ENCODE measurements around the gene PCDHB11.
A peak's percentile ranks its signal among the peaks of the same experiment; 100 is the strongest.
"Not testable (repeated sequence)": the region's sequence is repeated elsewhere in the genome, so short reads cannot be mapped to it uniquely, and the experiment has no call there.

Gene PCDHB11

GRCh38 chr5:141214583-141214982 is 15.2 kb downstream of the PCDHB11 start:
- DNase-seq (ENCODE audit: low spot score); in situ Hi-C loops (cut with MboI; ENCODE audit: low pct_unique_long_range_greater_than_20kb, low sequenced_read_pairs, unreplicated experiment): not testable (repeated sequence)

- DNase-seq (ENCODE audit: low spot score); in situ Hi-C loops (cut with MboI; ENCODE audit: low pct_unique_long_range_greater_than_20kb, low sequenced_read_pairs, unreplicated experiment): not testable (repeated sequence)
These were observed 16.1 kb downstream of the PCDHB11 start for GRCh38 chr5:141215504-141215903.

GRCh38 chr5:141216035-141216434 is 16.6 kb downstream of the PCDHB11 start:
- in situ Hi-C loops (cut with MboI; ENCODE audit: low pct_unique_long_range_greater_than_20kb, low sequenced_read_pairs, unreplicated experiment): not testable (repeated sequence)

GRCh38 chr5:141223112-141223783 is 23.8 kb downstream of the PCDHB11 start, which contains the start of gene PCDHB14:
TSS of gene PCDHB14 (plus strand) at chr5:141223343. CDS start at chr5:141223506, 163 bp downstream.
- in situ Hi-C loops (cut with MboI; ENCODE audit: low pct_unique_long_range_greater_than_20kb, low sequenced_read_pairs, unreplicated experiment): no loop called here
- peak; percentile 9 for TF ChIP-seq CTCF (IDR thresholded peaks at IDR 0.05; ENCODE audit: extremely low read depth, insufficient read depth, missing control alignments)
- DNase-seq (ENCODE audit: low spot score): no peak

More at GRCh38 chr5:141216035-141216434, 16.6 kb downstream of the PCDHB11 start:
- DNase-seq (ENCODE audit: low spot score): not testable (repeated sequence)

- in situ Hi-C loops (cut with MboI; ENCODE audit: low pct_unique_long_range_greater_than_20kb, low sequenced_read_pairs, unreplicated experiment); DNase-seq (ENCODE audit: low spot score): not testable (repeated sequence)
These were observed 25.4 kb downstream of the PCDHB11 start for GRCh38 chr5:141224844-141225243.

GRCh38 chr5:141225421-141225820 is 26.0 kb downstream of the PCDHB11 start:
- DNase-seq (ENCODE audit: low spot score); in situ Hi-C loops (cut with MboI; ENCODE audit: low pct_unique_long_range_greater_than_20kb, low sequenced_read_pairs, unreplicated experiment): not testable (repeated sequence)

- DNase-seq (ENCODE audit: low spot score): no peak
- in situ Hi-C loops (cut with MboI; ENCODE audit: low pct_unique_long_range_greater_than_20kb, low sequenced_read_pairs, unreplicated experiment): no loop called here
These were observed 34.8 kb downstream of the PCDHB11 start for GRCh38 chr5:141234109-141234667.

GRCh38 chr5:141235922-141236321 is 36.5 kb downstream of the PCDHB11 start:
- DNase-seq (ENCODE audit: low spot score); in situ Hi-C loops (cut with MboI; ENCODE audit: low pct_unique_long_range_greater_than_20kb, low sequenced_read_pairs, unreplicated experiment): not testable (repeated sequence)

More at GRCh38 chr5:141234109-141234667, 34.8 kb downstream of the PCDHB11 start:
- TF ChIP-seq CTCF (IDR thresholded peaks at IDR 0.05; ENCODE audit: extremely low read depth, insufficient read depth, missing control alignments): no peak

GRCh38 chr5:141236516-141237313 is 37.3 kb downstream of the PCDHB11 start:
- TF ChIP-seq CTCF (IDR thresholded peaks at IDR 0.05; ENCODE audit: extremely low read depth, insufficient read depth, missing control alignments): no peak
- in situ Hi-C loops (cut with MboI; ENCODE audit: low pct_unique_long_range_greater_than_20kb, low sequenced_read_pairs, unreplicated experiment): no loop called here
- no peak for DNase-seq (ENCODE audit: low spot score)

Data from GM13977 (cell line).